Esophagus (tissue), 2 donors: ENCODE data around the gene NBAS. TPM values are rescaled to one million over a fixed set of nuclear protein-coding genes. Genes with fewer than 3 reads are reported as not detected.

ENCODE experiments used
- H3K27ac ChIP-seq, 2 donors: one replicate each; pipeline ENCODE4 v1.5.1; 2013; ENCODE audit warnings: low read depth in 2 of 2, mild to moderate bottlenecking in 2 of 2, inconsistent platforms in 1 of 2, low read length in 1 of 2, moderate library complexity in 1 of 2
- H3K27me3 ChIP-seq, 2 donors: one replicate each; pipeline ENCODE4 v1.6.1; 2013; ENCODE audit warnings: low read length in 2 of 2, control low read depth in 1 of 2, mild to moderate bottlenecking in 1 of 2; ENCODE audit not compliant: insufficient read depth in 2 of 2, control insufficient read depth in 1 of 2
- H3K36me3 ChIP-seq, 2 donors: one replicate each; pipeline ENCODE4 v1.6.1; 2013; ENCODE audit warnings: low read length in 1 of 2; ENCODE audit not compliant: control insufficient read depth in 2 of 2, insufficient read depth in 2 of 2
- H3K4me1 ChIP-seq, 2 donors: one replicate each; pipeline ENCODE4 v1.6.1; 2013; ENCODE audit warnings: low read length in 1 of 2; ENCODE audit not compliant: control insufficient read depth in 2 of 2, insufficient read depth in 2 of 2
- H3K4me3 ChIP-seq, 2 donors: one replicate each; pipeline ENCODE4 v1.5.1; 2013; ENCODE audit warnings: low read length in 2 of 2, mild to moderate bottlenecking in 2 of 2, low read depth in 1 of 2, moderate library complexity in 1 of 2
- H3K9me3 ChIP-seq, 2 donors: one replicate each; pipeline ENCODE4 v1.6.1; 2013; ENCODE audit warnings: mild to moderate bottlenecking in 2 of 2, low read depth in 1 of 2, low read length in 1 of 2, moderate library complexity in 1 of 2; ENCODE audit not compliant: control insufficient read depth in 2 of 2, insufficient read depth in 1 of 2
- WGBS, 2 donors: extraction: QIAGEN DNeasy Blood & Tissue Kit; methylation state at CpG; one replicate each; pipeline ENCODE4 v1.1.7; 2013; 5-methylcytosine and 5-hydroxymethylcytosine counted together
- polyA plus RNA-seq, 2 donors: library from polyadenylated mRNA; stranded (reverse); fragments of 200-250 nt; gene quantifications; one replicate each; pipeline ENCODE4 v1.2.3, GENCODE V29; 2013
- donor health status: healthy with polysubstance abuse.
- donor health status: Bipolar disorder and iron deficiency.

The NBAS gene
- polyA plus RNA-seq, 2 donors: 13.8 to 15.0 TPM

- Histone ChIP-seq H3K27me3 (no peaks in the 10 kb centered on the region), H3K27ac (no peak overlapping the region), H3K4me3 (no peak overlapping the region), H3K4me1 (no peaks in the 10 kb centered on the region), H3K9me3 (no peaks in the 10 kb centered on the region), H3K36me3 (no peaks in the 10 kb centered on the region)
- 91% methylated on average over 3 of the region's 3 CpGs for WGBS, 2 donors
Observed at GRCh38 chr2:15152382-15152781, 408.8 kb downstream of the NBAS start.

GRCh38 chr2:15149063-15149462 lies 412.1 kb downstream of the NBAS start:
- H3K36me3 ChIP-seq: no peaks in the 10 kb centered on the region
- no peak overlapping the region for H3K4me3 ChIP-seq
- no peaks in the 10 kb centered on the region for H3K9me3 ChIP-seq
- no peaks in the 10 kb centered on the region for H3K27me3 ChIP-seq
- H3K27ac ChIP-seq: no peak overlapping the region
- WGBS, 2 donors: 86 to 87% methylated on average over 2 of the region's 2 CpGs
- H3K4me1 ChIP-seq: no peaks in the 10 kb centered on the region

GRCh38 chr2:15147591-15147990 lies 413.5 kb downstream of the NBAS start:
- Histone ChIP-seq H3K36me3 (no peaks in the 10 kb centered on the region), H3K9me3 (no peaks in the 10 kb centered on the region), H3K4me1 (no peaks in the 10 kb centered on the region), H3K4me3 (no peak overlapping the region), H3K27me3 (no peaks in the 10 kb centered on the region), H3K27ac (no peak overlapping the region)
- WGBS, 2 donors: 76% methylated on average over 6 of the region's 6 CpGs

- no peaks in the 10 kb centered on the region for H3K36me3 ChIP-seq
- peaks cover 0 to 2% of the 10 kb centered on the region in 2 donors for H3K9me3 ChIP-seq
- no peaks in the 10 kb centered on the region for H3K4me1 ChIP-seq
- no peak overlapping the region for H3K27ac ChIP-seq
- H3K4me3 ChIP-seq: no peak overlapping the region
- no peaks in the 10 kb centered on the region for H3K27me3 ChIP-seq
- WGBS, 2 donors: 90 to 93% methylated on average over 6 of the region's 6 CpGs
Observed at GRCh38 chr2:15146960-15147359, 414.2 kb downstream of the NBAS start.

- no peak overlapping the region for H3K27ac ChIP-seq
- no peaks in the 10 kb centered on the region for H3K27me3 ChIP-seq
- no peak overlapping the region for H3K4me3 ChIP-seq
- WGBS, 2 donors: 92 to 95% methylated on average over 3 of the region's 3 CpGs
- peaks cover 0 to 2% of the 10 kb centered on the region in 2 donors for H3K9me3 ChIP-seq
- H3K36me3 ChIP-seq: no peaks in the 10 kb centered on the region
- no peaks in the 10 kb centered on the region for H3K4me1 ChIP-seq
Observed at GRCh38 chr2:15145919-15146318, 415.2 kb downstream of the NBAS start.

GRCh38 chr2:15145046-15145817 lies 415.9 kb downstream of the NBAS start:
- WGBS, 2 donors: 94 to 95% methylated on average over 5 of the region's 5 CpGs
- Histone ChIP-seq H3K36me3 (no peaks in the 10 kb centered on the region), H3K27ac (no peak overlapping the region), H3K4me1 (no peaks in the 10 kb centered on the region), H3K27me3 (no peaks in the 10 kb centered on the region), H3K4me3 (no peak overlapping the region), H3K9me3 (peaks cover 0 to 2% of the 10 kb centered on the region in 2 donors)

GRCh38 chr2:15142069-15142689 lies 419.0 kb downstream of the NBAS start:
- Histone ChIP-seq H3K27ac (no peak overlapping the region), H3K27me3 (no peaks in the 10 kb centered on the region), H3K4me1 (no peaks in the 10 kb centered on the region), H3K4me3 (no peak overlapping the region), H3K9me3 (peaks cover 2 to 4% of the 10 kb centered on the region in 2 donors), H3K36me3 (no peaks in the 10 kb centered on the region)
- 18 to 23% methylated on average over 14 of the region's 14 CpGs for WGBS, 2 donors

GRCh38 chr2:15141211-15141610 lies 419.9 kb downstream of the NBAS start:
- H3K36me3 ChIP-seq: no peaks in the 10 kb centered on the region
- WGBS, 2 donors: 91 to 95% methylated on average over 7 of the region's 7 CpGs
- H3K9me3 ChIP-seq: peaks cover 2 to 4% of the 10 kb centered on the region in 2 donors
- no peaks in the 10 kb centered on the region for H3K4me1 ChIP-seq
- no peaks in the 10 kb centered on the region for H3K27me3 ChIP-seq
- no peak overlapping the region for H3K27ac ChIP-seq
- no peak overlapping the region for H3K4me3 ChIP-seq

- no peaks in the 10 kb centered on the region for H3K27me3 ChIP-seq
- H3K36me3 ChIP-seq: no peaks in the 10 kb centered on the region
- no peaks in the 10 kb centered on the region for H3K4me1 ChIP-seq
- WGBS, 2 donors: 88 to 89% methylated on average over 6 of the region's 6 CpGs
- peaks cover 0 to 4% of the 10 kb centered on the region in 2 donors for H3K9me3 ChIP-seq
- no peak overlapping the region for H3K4me3 ChIP-seq
- no peak overlapping the region for H3K27ac ChIP-seq
Observed at GRCh38 chr2:15136639-15137038, 424.5 kb downstream of the NBAS start.

GRCh38 chr2:15134957-15135356 lies 426.2 kb downstream of the NBAS start:
- H3K9me3 ChIP-seq: peaks cover 0 to 2% of the 10 kb centered on the region in 2 donors
- no peaks in the 10 kb centered on the region for H3K27me3 ChIP-seq
- 90 to 95% methylated on average over 3 of the region's 3 CpGs for WGBS, 2 donors
- no peak overlapping the region for H3K4me3 ChIP-seq
- no peaks in the 10 kb centered on the region for H3K4me1 ChIP-seq
- no peaks in the 10 kb centered on the region for H3K36me3 ChIP-seq
- no peak overlapping the region for H3K27ac ChIP-seq
